ENCODE results near the gene HES2.
"Not testable (repeated sequence)": the region's sequence is repeated elsewhere in the genome, so short reads cannot be mapped to it uniquely, and the experiment has no call there.

The HES2 gene

GRCh38 chr1:6385488-6386191 lies 34.1 kb downstream of the HES2 start:
- DNase-seq (ENCODE audit: low spot score): no peak

DNA sequence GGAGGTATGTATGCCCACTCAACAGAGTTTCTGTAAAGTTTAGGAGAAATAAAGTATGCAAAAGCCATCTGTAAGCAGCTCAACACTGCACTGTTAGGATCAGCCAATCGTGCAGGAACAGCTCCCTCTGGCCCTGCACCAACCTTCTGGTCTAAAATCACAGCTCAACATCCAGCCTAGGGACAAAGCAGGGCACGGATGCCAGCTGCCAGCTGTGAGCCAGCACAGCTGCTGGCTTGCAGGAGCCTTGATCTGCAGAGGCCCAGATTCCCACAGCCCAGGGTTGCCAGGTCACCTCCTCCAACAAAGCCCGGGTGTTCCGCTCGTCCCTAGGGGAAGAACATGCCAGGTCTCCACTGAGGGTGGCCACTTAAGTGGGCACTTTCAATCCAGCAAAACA lies 34.8 kb downstream of the HES2 start:
- no peak for DNase-seq (ENCODE audit: low spot score)

DNA sequence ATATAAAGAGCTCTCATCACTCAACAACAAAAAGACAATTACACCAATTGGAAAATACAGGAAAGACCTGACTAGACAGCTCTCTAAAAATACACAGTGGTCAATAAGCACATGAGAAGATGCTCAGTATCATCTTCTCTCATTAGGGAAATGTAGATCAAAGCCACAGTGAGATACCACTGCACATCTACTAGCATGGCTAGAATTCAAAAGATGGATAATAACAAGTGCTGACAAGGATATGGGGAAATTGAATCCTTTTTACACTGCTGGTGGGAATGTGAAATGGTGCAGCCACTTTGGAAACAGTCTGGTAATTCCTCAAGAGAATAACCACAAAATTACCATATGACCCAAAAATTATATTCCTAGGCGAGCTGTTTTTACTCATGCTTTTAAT lies 35.6 kb downstream of the HES2 start:
- DNase-seq (ENCODE audit: low spot score): no peak

- no peak for DNase-seq (ENCODE audit: low spot score)
These were observed 39.7 kb downstream of the HES2 start for GRCh38 chr1:6380037-6380436.

- DNase-seq (ENCODE audit: low spot score): no peak
These were observed 41.5 kb downstream of the HES2 start for GRCh38 chr1:6378096-6378746.

DNA sequence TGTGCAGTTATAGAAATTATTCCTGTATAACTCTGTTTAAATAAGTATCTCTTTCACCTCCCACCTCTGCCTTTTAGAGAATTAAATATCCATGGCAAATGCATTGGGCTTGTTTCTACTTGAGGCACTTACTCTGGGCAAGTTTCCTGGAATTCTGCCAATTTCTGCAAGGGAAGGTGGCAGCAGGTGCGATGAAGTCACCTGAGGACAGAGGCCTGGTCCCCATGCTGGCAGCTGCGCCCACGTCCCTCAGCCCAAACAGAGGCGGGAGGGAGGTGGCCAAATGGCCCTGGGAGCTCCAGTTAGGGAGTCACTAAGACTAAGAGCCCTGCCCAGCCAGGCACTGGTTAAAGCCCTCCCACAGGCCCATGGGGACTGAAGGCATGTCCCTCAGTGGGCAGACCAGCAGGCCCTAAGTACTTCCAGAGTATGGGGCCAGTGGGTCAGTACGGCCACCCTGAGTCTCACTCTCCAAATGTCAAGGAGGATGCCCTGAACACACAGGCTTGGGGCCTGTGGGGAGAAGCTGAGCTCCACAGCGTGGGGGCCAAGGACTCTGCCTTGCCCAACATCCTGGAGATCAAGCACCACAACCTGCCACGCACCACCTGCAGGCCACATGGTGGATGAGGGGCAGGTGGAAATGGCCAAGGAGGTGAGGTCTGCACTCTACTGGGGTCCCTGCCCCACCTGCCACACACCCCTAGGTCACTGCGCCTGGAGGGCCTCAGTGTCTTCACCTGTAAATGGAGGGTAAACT lies 45.6 kb downstream of the HES2 start:
- no peak for DNase-seq (ENCODE audit: low spot score)

- DNase-seq (ENCODE audit: low spot score): not testable (repeated sequence)
These were observed 47.5 kb downstream of the HES2 start for GRCh38 chr1:6372236-6372635.

DNA sequence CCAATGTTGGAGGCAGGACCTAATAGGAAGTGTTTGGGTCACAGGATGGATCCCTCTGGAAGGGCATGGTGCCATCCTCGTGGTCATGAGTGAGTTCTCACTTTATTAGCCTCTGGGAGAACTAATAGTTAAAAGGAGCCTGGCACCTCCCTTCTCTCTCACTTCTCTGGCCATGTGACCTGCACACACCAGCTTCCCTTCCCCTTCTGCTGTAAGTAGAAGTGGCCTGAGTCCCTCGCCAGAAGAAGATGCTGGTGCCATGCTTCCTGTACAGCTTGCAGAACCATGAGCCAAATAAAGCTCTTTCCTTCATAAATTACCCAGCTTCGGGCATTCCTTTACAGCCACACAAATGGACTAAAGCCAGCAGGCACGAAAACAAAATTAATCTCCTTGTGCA lies 49.7 kb downstream of the HES2 start:
- no peak for DNase-seq (ENCODE audit: low spot score)

DNA sequence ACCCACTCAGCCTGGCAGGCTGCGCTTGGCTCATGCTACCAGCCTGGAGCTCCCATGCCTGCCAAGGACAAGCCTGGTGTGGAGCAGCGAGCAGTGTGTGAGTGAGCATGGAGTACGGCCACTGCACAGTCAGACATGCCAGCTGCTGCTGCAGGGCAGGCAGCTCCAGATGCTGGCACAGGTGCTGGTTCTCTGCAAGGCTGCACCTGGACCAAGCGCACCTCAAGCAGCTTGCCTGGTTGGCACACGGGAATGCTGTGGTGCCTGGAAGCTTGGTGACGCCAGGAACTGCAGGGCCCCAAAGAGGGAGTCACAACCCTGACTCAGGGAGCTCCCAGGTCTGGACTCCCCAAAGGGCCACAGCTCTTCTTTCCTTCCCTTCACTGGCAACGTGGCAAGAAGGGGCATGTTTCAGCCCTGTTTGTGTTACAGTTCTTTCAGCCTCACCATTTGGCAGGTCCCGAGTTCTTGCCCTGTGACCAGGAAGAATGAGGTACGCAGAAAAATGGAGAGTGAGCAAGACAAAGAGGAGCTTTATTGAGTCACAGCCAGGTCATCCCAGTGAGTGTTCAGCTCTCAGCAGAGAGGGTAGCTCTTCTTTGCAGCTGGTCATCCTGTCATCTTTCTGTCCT lies 52.2 kb downstream of the HES2 start:
- DNase-seq (ENCODE audit: low spot score): no peak

GRCh38 chr1:6365047-6365446 lies 54.7 kb downstream of the HES2 start:
- no peak for DNase-seq (ENCODE audit: low spot score)

- not testable (repeated sequence) for DNase-seq (ENCODE audit: low spot score)
These were observed 56.4 kb downstream of the HES2 start for GRCh38 chr1:6363085-6363884.
